ENCODE data around the gene WDR20.
"Not testable (repeated sequence)": the region's sequence is repeated elsewhere in the genome, so short reads cannot be mapped to it uniquely, and the experiment has no call there.

The WDR20 gene

GRCh38 chr14:102230481-102231210 lies 90.9 kb downstream of the WDR20 start:
- TF ChIP-seq POLR2A (IDR thresholded peaks at IDR 0.05; ENCODE audit: low read depth, low read length): no peak
- DNase-seq (ENCODE audit: insufficient read length, low spot score) (no peak), FAIRE-seq (no peak)

- FAIRE-seq (no peak), DNase-seq (ENCODE audit: insufficient read length, low spot score) (no peak)
- no peak for TF ChIP-seq POLR2A (IDR thresholded peaks at IDR 0.05; ENCODE audit: low read depth, low read length)
Observed at GRCh38 chr14:102231476-102232347, 92.0 kb downstream of the WDR20 start.

- TF ChIP-seq POLR2A (IDR thresholded peaks at IDR 0.05; ENCODE audit: low read depth, low read length): no peak
- FAIRE-seq (no peak), DNase-seq (ENCODE audit: insufficient read length, low spot score) (no peak)
Observed at GRCh38 chr14:102232348-102232625, 92.6 kb downstream of the WDR20 start.

- FAIRE-seq (no peak), DNase-seq (ENCODE audit: insufficient read length, low spot score) (no peak)
- no peak for TF ChIP-seq POLR2A (IDR thresholded peaks at IDR 0.05; ENCODE audit: low read depth, low read length)
Observed at GRCh38 chr14:102233081-102233480, 93.4 kb downstream of the WDR20 start.

- DNase-seq (ENCODE audit: insufficient read length, low spot score): no peak
- TF ChIP-seq POLR2A (IDR thresholded peaks at IDR 0.05; ENCODE audit: low read depth, low read length): no peak
- FAIRE-seq: no peak
Observed at GRCh38 chr14:102234331-102235264, 94.9 kb downstream of the WDR20 start.

- DNase-seq (ENCODE audit: insufficient read length, low spot score) (peak; percentile 91), FAIRE-seq (peak; percentile 48)
- TF ChIP-seq POLR2A (IDR thresholded peaks at IDR 0.05; ENCODE audit: low read depth, low read length): no peak
Observed at GRCh38 chr14:102235275-102235897, 95.7 kb downstream of the WDR20 start.

GRCh38 chr14:102236026-102236425 lies 96.3 kb downstream of the WDR20 start:
- DNase-seq (ENCODE audit: insufficient read length, low spot score) (no peak), FAIRE-seq (no peak)
- no peak for TF ChIP-seq POLR2A (IDR thresholded peaks at IDR 0.05; ENCODE audit: low read depth, low read length)

- no peak for TF ChIP-seq POLR2A (IDR thresholded peaks at IDR 0.05; ENCODE audit: low read depth, low read length)
- DNase-seq (ENCODE audit: insufficient read length, low spot score) (no peak), FAIRE-seq (no peak)
Observed at GRCh38 chr14:102238131-102238530, 98.4 kb downstream of the WDR20 start.

- FAIRE-seq (no peak), DNase-seq (ENCODE audit: insufficient read length, low spot score) (no peak)
- no peak for TF ChIP-seq POLR2A (IDR thresholded peaks at IDR 0.05; ENCODE audit: low read depth, low read length)
Observed at GRCh38 chr14:102238766-102239165, 99.1 kb downstream of the WDR20 start.

- TF ChIP-seq POLR2A (IDR thresholded peaks at IDR 0.05; ENCODE audit: low read depth, low read length): no peak
- DNase-seq (ENCODE audit: insufficient read length, low spot score) (no peak), FAIRE-seq (no peak)
Observed at GRCh38 chr14:102239231-102239630, 99.5 kb downstream of the WDR20 start.

- not testable (repeated sequence) for DNase-seq (ENCODE audit: insufficient read length, low spot score)
- FAIRE-seq: peak; percentile 62
Observed at GRCh38 chr14:102240481-102240880, 100.8 kb downstream of the WDR20 start.

GRCh38 chr14:102241147-102241546 lies 101.5 kb downstream of the WDR20 start:
- no peak for TF ChIP-seq POLR2A (IDR thresholded peaks at IDR 0.05; ENCODE audit: low read depth, low read length)
- no peak for DNase-seq (ENCODE audit: insufficient read length, low spot score)
- no peak for FAIRE-seq

GRCh38 chr14:102243795-102244194 lies 104.1 kb downstream of the WDR20 start:
- not testable (repeated sequence) for FAIRE-seq; DNase-seq (ENCODE audit: insufficient read length, low spot score)

GRCh38 chr14:102246071-102246470 lies 106.4 kb downstream of the WDR20 start:
- no peak for DNase-seq (ENCODE audit: insufficient read length, low spot score)
- FAIRE-seq: no peak
- no peak for TF ChIP-seq POLR2A (IDR thresholded peaks at IDR 0.05; ENCODE audit: low read depth, low read length)

Data from H54 (cell line).